Left cardiac atrium (tissue), 4 donors: ENCODE data around the gene BST2. TPM values are rescaled to one million over a fixed set of nuclear protein-coding genes. Genes with fewer than 3 reads are reported as not detected.
"Not testable (repeated sequence)": the region's sequence is repeated elsewhere in the genome, so short reads cannot be mapped to it uniquely, and the experiment has no call there.

ENCODE experiments used
- ATAC-seq, 2 donors: fragments of 200-7000 bp; cut with Tn5 transposase; one replicate each; pipeline ENCODE4 v1.9.1; 2020; ENCODE audit warnings: mild to moderate bottlenecking in 2 of 2, moderate library complexity in 2 of 2
- DNase-seq: peaks from one replicate; pipeline ENCODE4 v3.0.0-alpha.2; 2020
- intact Hi-C, 2 donors: fragments of 100-400 bp; cut with DNase I; formaldehyde crosslinking; loops; one replicate each; pipeline versions ENCODE4 v1.14.1 to v1.15.1; 2022 to 2023
- total RNA-seq, 2 donors: library from RNA; stranded (reverse); fragmentation: NEBNext Ultra II Directional; extraction: Animal tissue kit (Norgen Biotek cat#: 25700); gene quantifications; one replicate each; pipeline ENCODE4 v1.2.1, GENCODE V29; 2021
- donor health status: DM: no; HTN: yes; CAD: no.
- donor health status: DM: no; HTN: yes; CAD: no; lungs with severe emphysema.
- donor health status: DM: yes; HTN: yes; CAD: no.
- donor health status: Dilated cardiomyopathy.

Gene BST2
- total RNA-seq, 2 donors from 2014 or later: 56.9 to 72.6 TPM

DNA sequence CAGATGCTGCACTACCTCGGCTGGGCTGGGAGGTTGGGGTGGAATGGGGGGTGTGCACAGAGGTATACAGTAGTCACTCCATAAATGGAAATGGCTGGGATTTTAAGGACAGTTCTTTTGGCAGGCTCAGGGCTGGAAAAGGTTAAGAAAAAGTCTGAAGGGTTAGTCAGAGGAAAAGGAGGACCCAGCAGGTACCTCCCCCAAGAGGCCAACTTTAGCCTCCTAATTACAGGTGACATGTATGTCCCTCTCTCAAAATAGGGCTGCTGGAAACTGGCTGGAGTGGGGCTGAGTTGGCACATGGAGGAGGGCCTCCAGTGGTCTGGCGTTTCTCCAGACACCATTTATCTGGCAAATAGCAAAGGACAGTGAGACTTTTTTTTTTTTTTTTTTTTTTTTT lies 12.4 kb downstream of the BST2 start:
- ATAC-seq (no peak), DNase-seq (no peak)
- intact Hi-C loops: loop anchor here in 1 of 2 donors (10.0 kb wide), 1 partner anchor 72 kb away; the partner anchor contains the start of gene NXNL1

DNA sequence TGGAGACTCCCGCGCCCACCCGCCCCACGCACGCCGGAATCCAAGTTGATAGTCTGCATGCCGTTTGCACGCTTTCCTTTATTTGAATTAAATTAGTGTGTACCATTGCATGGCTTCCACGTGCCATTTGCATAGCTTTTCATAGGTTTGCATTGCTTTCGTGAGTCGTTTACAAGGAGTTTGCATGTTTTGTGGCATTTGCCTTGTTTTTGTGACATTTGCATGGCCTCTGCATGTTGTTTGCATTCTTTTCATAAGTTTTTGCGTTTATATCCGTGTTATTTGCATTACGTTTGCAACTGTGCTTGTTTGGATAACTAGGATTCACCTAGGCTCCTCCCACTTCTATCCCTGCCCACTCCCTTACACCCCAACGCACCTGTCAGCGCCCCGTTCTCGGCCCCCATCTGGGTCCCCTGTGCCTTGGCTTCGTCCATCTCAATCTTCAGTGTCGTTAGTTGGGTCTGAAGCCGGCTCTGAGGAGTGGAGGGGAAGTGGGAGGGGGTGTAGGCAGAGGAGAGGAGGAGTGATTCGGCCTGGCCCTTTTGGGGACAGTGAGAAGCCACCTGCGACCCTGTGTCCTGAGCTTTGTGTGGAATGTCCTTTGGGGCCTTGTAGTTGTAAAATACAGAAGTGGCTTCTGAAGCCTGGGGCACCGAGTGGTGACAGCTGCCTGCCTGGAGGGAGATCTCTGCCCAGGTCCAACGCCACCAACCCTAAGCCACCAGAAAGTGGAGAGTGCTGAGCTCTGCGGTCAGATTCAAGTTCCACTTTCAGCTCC lies 13.9 kb downstream of the BST2 start:
- ATAC-seq: peak in 1 of 2 donors; percentile 2
- intact Hi-C loops: loop anchor here in 1 of 2 donors (10.0 kb wide), 1 partner anchor 73 kb away; the partner anchor contains the start of gene NXNL1
- DNase-seq: no peak

DNA sequence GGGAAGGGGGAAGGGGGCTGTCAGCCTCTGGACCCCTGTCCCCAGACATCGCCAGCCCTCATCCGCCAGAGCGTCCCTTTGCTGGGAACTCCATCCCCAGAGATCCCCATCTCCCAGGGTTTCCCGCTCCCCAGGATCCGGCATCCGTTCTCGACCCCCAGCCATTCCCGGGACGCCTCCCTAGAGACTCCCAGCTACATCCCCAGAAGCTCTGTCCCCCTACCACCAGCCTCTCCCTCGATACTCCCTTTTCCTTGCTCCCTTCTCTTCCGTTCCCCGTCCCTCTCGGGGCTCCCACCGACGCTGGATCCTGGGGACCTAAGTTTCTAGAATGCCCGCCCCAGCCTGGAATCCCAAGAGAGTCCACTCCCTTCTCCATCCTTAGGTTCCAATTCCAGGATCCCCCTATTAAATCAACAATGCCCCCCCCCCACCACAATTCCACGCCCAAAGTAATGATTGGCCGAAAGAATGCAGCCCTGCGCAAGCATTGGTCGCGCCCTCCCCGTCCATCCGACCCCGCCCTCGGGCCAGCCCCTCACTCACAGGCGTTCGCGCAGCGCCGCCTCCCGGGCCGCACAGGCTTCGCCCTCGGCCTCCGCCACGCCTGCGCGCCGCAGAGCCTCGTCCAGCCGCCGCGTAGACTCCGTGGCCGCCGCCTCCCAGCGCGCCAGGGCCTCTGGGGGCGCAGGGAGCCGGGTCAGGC lies 14.6 kb downstream of the BST2 start:
- DNase-seq (peak; percentile 95), ATAC-seq (peak; percentile 98 to 99)
- intact Hi-C loops: loop anchor here in 1 of 2 donors (10.0 kb wide), 1 partner anchor 74 kb away; the partner anchor contains the start of gene NXNL1

DNA sequence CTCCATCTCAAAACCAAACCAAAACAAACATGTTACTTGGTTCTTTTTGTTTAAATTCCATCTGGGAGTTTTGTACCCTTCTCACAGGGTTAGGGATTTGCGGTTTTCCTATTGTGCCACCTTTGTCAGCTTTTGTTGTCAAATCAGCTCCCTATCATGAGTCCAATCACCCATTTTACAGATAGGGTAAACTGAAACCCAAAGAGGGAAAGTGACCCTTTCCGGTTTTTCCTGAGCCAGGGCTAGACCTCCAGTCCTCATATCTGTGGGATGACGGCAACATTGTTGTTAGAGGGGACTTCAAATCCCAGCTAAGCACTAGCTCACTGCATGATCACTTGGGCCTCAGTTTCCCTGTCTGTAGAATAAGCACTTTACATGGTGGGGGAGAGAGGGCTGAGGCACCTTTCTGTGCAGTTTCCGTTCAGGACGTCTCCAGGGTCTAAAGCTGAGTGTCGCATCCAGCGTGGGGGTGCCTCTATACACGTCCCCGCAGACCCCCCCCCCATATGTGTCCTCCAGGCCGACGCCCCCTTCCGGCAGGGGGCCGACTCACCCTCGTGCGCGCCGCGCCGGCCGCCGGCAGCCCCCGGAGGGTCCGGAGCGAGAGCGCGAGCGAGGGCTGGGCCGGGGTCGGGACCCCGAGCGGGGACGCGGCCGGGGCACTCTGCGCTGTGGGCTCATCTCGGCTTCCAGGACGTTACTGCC lies 15.3 kb downstream of the BST2 start:
- ATAC-seq (peak in 1 of 2 donors; percentile 2), DNase-seq (no peak)

DNA sequence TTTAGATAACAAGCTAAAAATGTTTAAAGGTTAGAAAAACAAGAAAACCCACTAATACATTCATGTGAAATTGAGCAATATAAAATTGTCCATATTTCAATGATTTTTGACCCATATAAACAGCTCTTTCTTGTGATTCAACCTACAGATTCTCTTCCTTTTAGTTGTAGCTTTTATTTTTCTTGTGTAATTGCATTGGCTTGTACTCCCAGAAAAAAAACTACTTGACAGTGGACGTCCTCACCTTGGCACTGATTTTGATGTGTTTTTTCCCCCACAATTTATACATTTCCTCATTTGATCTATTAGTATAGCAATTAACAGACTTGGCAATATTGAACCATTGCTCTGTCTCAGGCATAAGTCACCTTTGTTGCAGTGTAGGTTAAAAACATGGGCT lies 16.1 kb downstream of the BST2 start:
- DNase-seq (no peak), ATAC-seq (no peak)
- intact Hi-C loops: loop anchor here (5.0 kb wide), 2 partner anchors 42 to 97 kb away; no protein-coding TSS in a partner anchor

More for the DNA sequence above, 15.3 kb downstream of the BST2 start:
- intact Hi-C loops: loop anchor here (5.0 to 10.0 kb wide), 3 partner anchors 43 to 98 kb away; partner anchors contain the start of gene NXNL1 (in 1 of the 2)

DNA sequence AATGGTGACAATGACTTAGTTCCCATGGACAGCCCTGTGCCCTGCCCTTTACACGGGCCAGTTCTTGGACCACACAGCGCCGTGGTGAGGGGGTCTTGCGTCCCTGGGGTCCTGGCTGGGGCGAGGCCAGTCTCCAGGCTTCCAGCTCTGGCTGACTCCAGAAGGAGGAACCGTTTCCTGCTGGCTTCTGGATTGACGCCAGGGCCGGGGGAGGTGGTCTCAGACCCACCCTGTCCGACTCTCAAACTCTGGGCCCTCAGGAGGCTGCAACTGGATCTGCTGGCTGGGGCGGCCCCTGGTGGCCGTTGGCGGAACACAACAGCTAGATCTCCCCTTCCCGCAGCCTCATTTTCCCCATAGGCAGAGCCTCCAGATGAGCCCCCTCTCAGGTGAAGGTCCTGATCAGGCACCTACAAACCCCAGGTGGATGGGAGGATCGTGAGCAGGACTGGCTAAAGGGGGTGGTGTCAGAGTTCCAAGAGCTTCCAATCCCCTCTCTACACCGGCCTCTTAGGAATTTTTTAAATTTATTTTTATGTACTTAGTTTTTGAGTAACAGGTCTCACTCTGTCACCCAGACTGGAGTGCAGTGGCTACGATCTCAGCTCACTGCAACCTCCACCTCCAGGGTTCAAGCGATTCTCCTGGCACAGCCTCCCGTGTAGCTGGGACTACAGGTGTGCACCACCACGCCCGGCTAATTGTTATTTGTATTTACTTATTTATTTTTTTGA lies 19.4 kb downstream of the BST2 start:
- ATAC-seq (peak; percentile 50 to 60), DNase-seq (peak; percentile 82)
- intact Hi-C loops: loop anchor here (1.0 to 5.0 kb wide), 3 partner anchors 39 to 94 kb away; no protein-coding TSS in a partner anchor

GRCh38 chr19:17380426-17381138 lies 24.8 kb downstream of the BST2 start:
- DNase-seq: no peak
- ATAC-seq: no peak
- intact Hi-C loops: no loop called here

GRCh38 chr19:17379221-17379631 lies 26.2 kb downstream of the BST2 start:
- peak in 1 of 2 donors; percentile 25 for ATAC-seq
- intact Hi-C loops: no loop called here
- DNase-seq: no peak

- no peak for DNase-seq
- intact Hi-C loops: no loop called here
- no peak for ATAC-seq
These were observed 27.2 kb downstream of the BST2 start for GRCh38 chr19:17378271-17378670.

- ATAC-seq (peak; percentile 78 to 87), DNase-seq (peak; percentile 86)
- intact Hi-C loops: no loop called here
These were observed 28.4 kb downstream of the BST2 start, which contains the start of gene PLVAP for GRCh38 chr19:17376935-17377600. Gene PLVAP, minus strand, starts transcription at chr19:17377342. Its CDS starts 54 bp downstream, at chr19:17377288.

GRCh38 chr19:17370026-17370587 lies 35.3 kb downstream of the BST2 start:
- no peak for DNase-seq
- intact Hi-C loops: no loop called here
- ATAC-seq: peak; percentile 65 to 75

DNA sequence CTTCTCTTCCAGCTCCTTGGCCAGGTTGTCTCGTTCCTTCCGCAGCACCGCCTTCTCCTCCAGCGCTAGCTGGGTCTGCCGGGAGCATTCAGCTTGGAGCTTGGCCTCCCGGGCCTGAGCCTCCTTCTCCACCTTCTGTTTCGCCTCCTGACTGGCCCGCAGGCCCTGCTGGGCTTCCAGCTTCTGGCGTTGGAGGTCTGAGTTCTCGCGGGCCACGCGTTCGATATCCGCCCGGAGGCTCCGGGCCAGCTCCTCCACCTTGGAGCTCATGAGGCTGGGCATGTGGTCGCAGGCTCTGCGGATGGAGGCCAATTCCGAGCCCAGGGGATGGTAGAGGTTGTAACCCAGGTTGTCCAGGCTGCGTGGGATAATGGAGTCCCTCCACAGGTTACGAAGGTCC lies 40.1 kb downstream of the BST2 start:
- DNase-seq: no peak
- intact Hi-C loops: no loop called here
- ATAC-seq: no peak

GRCh38 chr19:17363852-17364605 lies 41.4 kb downstream of the BST2 start:
- intact Hi-C loops, ATAC-seq, DNase-seq: not testable (repeated sequence)

DNA sequence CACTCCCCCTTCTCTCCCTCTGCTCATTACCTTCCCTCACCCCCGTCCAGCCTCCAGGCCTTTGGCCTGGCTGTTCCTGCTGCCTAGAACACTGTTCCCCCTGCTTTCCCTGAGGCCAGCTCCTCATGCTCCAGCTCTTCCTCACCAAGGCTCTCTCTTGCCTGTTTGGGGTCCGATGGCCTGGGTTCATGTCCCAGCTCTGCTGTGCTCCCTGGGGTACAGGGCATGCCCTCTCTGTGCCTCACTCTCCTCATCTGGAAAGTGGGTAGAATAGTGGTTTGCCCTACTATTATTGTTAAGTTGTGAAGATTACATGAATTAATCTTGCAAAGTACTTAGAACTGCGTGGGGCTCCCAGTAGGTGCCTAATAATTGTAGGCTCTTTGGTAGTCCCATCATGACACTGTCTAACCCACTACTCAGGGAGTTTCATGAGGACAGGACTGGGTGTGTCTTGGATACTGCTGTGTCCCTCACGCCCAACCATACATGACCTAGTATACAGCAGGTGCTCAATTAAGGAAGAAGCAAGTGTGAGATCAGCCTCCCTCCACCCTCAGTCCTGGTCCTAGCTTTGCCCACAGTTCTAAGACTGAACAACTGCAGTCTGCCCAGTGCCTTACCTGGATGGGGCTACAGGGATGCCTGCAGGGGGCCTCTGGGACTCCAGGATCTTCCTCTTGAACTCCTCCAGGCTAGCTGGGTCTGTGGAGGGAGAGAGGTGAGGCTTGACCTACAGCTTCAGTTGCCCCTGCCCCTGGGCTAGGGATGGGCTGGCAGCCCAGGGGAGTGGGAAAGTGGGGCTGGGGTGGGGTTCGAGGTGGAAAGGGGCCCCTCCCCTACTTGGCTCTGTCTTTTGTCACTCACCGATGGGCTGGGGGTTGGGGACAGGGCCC lies 45.3 kb downstream of the BST2 start:
- no peak for DNase-seq
- ATAC-seq: no peak
- intact Hi-C loops: no loop called here

GRCh38 chr19:17358395-17358794 lies 47.0 kb downstream of the BST2 start:
- peak; percentile 59 to 60 for ATAC-seq
- DNase-seq: no peak
- intact Hi-C loops: no loop called here
